Right lobe of liver (tissue), 4 donors: ENCODE data around the gene FLYWCH2.

Source experiments
- POLR2A ChIP-seq: fragments of 450-650 bp; IDR thresholded peaks from one replicate; pipeline ENCODE4 v1.6.1; 2017; ENCODE audit warnings: antibody characterized with exemption, mild to moderate bottlenecking
- TF ChIP-seq, protein P1 (sequence below), 4 donors: fragments of 200-600 bp in 3 of 4; fragments of 450-650 bp in 1 of 4; IDR thresholded peaks; one replicate each; pipeline versions ENCODE4 v1.5.1 to v1.8.0; 2016 to 2022; ENCODE audit warnings: antibody characterized with exemption in 4 of 4, mild to moderate bottlenecking in 2 of 4
- donor health status: DM: no; HTN: no; CAD: no.
- donor health status: DM: no; HTN: no; CAD: no.
- donor health status: DM: no; HTN: yes; CAD: no.

DNA sequence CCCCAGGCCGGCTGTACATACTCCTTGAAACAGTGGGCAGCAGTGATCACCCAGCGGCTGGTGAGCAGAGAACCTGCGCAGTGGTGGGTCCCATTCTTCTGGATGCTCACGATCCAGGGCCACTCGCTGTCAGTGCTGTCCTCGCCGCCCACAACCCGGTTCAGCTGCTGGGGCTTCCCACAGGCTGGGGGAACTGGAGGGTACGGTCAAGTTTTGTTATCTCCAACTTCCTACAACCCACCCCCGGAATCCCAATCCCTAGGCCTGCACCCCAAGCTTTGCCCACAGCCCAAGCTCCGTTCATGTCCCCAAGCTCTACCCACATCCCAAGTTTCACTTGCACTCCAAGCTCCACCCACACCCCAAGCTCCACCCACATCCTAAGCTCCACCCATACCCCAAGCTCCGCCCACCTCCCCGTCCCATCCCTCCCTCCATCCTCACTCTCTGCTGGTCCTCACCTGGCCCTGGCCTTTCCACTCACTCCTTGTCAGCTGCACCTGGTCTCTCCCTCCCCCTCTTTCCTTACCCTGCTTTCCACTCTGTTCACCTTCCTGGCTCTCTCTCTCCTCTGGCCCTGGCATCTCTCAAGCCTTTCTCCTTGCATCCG lies 26.8 kb upstream of the FLYWCH2 start:
- TF ChIP-seq, protein P1, sequence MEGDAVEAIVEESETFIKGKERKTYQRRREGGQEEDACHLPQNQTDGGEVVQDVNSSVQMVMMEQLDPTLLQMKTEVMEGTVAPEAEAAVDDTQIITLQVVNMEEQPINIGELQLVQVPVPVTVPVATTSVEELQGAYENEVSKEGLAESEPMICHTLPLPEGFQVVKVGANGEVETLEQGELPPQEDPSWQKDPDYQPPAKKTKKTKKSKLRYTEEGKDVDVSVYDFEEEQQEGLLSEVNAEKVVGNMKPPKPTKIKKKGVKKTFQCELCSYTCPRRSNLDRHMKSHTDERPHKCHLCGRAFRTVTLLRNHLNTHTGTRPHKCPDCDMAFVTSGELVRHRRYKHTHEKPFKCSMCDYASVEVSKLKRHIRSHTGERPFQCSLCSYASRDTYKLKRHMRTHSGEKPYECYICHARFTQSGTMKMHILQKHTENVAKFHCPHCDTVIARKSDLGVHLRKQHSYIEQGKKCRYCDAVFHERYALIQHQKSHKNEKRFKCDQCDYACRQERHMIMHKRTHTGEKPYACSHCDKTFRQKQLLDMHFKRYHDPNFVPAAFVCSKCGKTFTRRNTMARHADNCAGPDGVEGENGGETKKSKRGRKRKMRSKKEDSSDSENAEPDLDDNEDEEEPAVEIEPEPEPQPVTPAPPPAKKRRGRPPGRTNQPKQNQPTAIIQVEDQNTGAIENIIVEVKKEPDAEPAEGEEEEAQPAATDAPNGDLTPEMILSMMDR (IDR thresholded peaks at IDR 0.05) = no peak
- no peak for TF ChIP-seq POLR2A
